Retinal pigment epithelial cell (primary cell): ENCODE results near the gene DEAF1.

Experiments used
- DNase-seq: peaks from one replicate; pipeline ENCODE4 v3.0.0-alpha.2; 2010; ENCODE audit warnings: low read depth
- H3K4me3 ChIP-seq: 2 replicates; pipeline ENCODE4 v1.5.1; 2011; ENCODE audit warnings: mild to moderate bottlenecking, low read length, control low read depth, moderate library complexity
- CTCF ChIP-seq: conservative IDR thresholded peaks from 2 replicates; pipeline ENCODE4 v1.5.1; 2011; ENCODE audit warnings: low read depth, low read length, control low read depth, inconsistent platforms

The DEAF1 gene

GRCh38 chr11:615504-616319 is 79.3 kb downstream of the DEAF1 start, which contains the start of gene IRF7:
IRF7 (minus strand) TSS chr11:615950; CDS start chr11:615364, 586 bp downstream.
- TF ChIP-seq CTCF = no peak
- DNase-seq = no peak
- peak within 1 kb of the TSS; percentile 73 for H3K4me3 ChIP-seq

- H3K4me3 ChIP-seq = peak overlapping the region; percentile 73
- no peak for TF ChIP-seq CTCF
- DNase-seq = no peak
Measured at GRCh38 chr11:614623-615503, 80.2 kb downstream of the DEAF1 start.

- H3K4me3 ChIP-seq = no peak overlapping the region
- DNase-seq = no peak
- no peak for TF ChIP-seq CTCF
Measured at GRCh38 chr11:614021-614622, 80.9 kb downstream of the DEAF1 start.

GRCh38 chr11:613369-613968 is 81.6 kb downstream of the DEAF1 start:
- no peak for DNase-seq
- no peak for TF ChIP-seq CTCF
- no peak overlapping the region for H3K4me3 ChIP-seq

- no peak overlapping the region for H3K4me3 ChIP-seq
Measured at GRCh38 chr11:612961-613300, 82.1 kb downstream of the DEAF1 start.

More at GRCh38 chr11:612961-613300, 82.1 kb downstream of the DEAF1 start:
- no peak for DNase-seq
- no peak for TF ChIP-seq CTCF
